H9 (cell line): Measurements from ENCODE around the gene RERE. TPM values are rescaled to one million over a fixed set of nuclear protein-coding genes. Genes with fewer than 3 reads are reported as not detected.
"Not testable (repeated sequence)": the region's sequence is repeated elsewhere in the genome, so short reads cannot be mapped to it uniquely, and the experiment has no call there.

Experiments used
- DNase-seq: peaks from one replicate; pipeline ENCODE4 v3.0.0-alpha.2; 2017
- H2AFZ ChIP-seq: one replicate; pipeline ENCODE4 v1.6.1; 2013; ENCODE audit warnings: mild to moderate bottlenecking, low read length, control low read depth, moderate library complexity
- H2AK5ac ChIP-seq: 2 replicates; pipeline ENCODE4 v1.6.1; 2013; ENCODE audit warnings: low read length, control low read depth, mixed read lengths; ENCODE audit not compliant: insufficient read length
- H2BK120ac ChIP-seq: one replicate; pipeline ENCODE4 v1.6.1; 2013; ENCODE audit warnings: low read depth, mild to moderate bottlenecking, low read length, control low read depth, inconsistent platforms; ENCODE audit not compliant: poor library complexity, severe bottlenecking
- H2BK12ac ChIP-seq: 2 replicates; pipeline ENCODE4 v1.6.1; 2013; ENCODE audit warnings: low read length, control low read depth, mixed read lengths, low read depth; ENCODE audit not compliant: insufficient read length
- H2BK15ac ChIP-seq: 2 replicates; pipeline ENCODE4 v1.6.1; 2013; ENCODE audit warnings: low read depth, low read length, control low read depth
- H2BK20ac ChIP-seq: one replicate; pipeline ENCODE4 v1.6.1; 2013; ENCODE audit warnings: low read depth, mild to moderate bottlenecking, low read length, control low read depth, inconsistent platforms; ENCODE audit not compliant: poor library complexity, severe bottlenecking
- H2BK5ac ChIP-seq: 2 replicates; pipeline ENCODE4 v1.6.1; 2013; ENCODE audit warnings: low read length, control low read depth, mixed read lengths; ENCODE audit not compliant: insufficient read length
- H3K14ac ChIP-seq: 2 replicates; pipeline ENCODE4 v1.6.1; 2013; ENCODE audit warnings: low read length, control low read depth; ENCODE audit not compliant: insufficient read depth
- H3K18ac ChIP-seq: 2 replicates; pipeline ENCODE4 v1.6.1; 2013; ENCODE audit warnings: low read depth, mild to moderate bottlenecking, mixed read lengths, low read length, control low read depth; ENCODE audit not compliant: insufficient read length
- H3K23ac ChIP-seq: 2 replicates; pipeline ENCODE4 v1.6.1; 2013; ENCODE audit warnings: low read length, control low read depth, mixed read lengths, low read depth; ENCODE audit not compliant: insufficient read length
- H3K23me2 ChIP-seq: 2 replicates; pipeline ENCODE4 v1.6.1; 2013; ENCODE audit warnings: low read depth, mild to moderate bottlenecking, mixed read lengths, low read length, control low read depth; ENCODE audit not compliant: insufficient read length, poor library complexity, severe bottlenecking
- H3K27ac ChIP-seq: 2 replicates; pipeline ENCODE4 v1.5.1; 2013; ENCODE audit warnings: low read length, control low read depth, mixed read lengths, low read depth; ENCODE audit not compliant: insufficient read length
- H3K27me3 ChIP-seq: 2 replicates; pipeline ENCODE4 v1.6.1; 2013; ENCODE audit warnings: low read length, control low read depth, inconsistent platforms; ENCODE audit not compliant: insufficient read depth
- H3K4ac ChIP-seq: 2 replicates; pipeline ENCODE4 v1.6.1; 2013; ENCODE audit warnings: low read depth, mild to moderate bottlenecking, control low read depth, inconsistent platforms, low read length, moderate library complexity
- H3K4me1 ChIP-seq: 2 replicates; pipeline ENCODE4 v1.6.1; 2013; ENCODE audit warnings: low read length, control low read depth, inconsistent platforms; ENCODE audit not compliant: insufficient read depth
- H3K4me2 ChIP-seq: 2 replicates; pipeline ENCODE4 v1.6.1; 2013; ENCODE audit warnings: low read length, control low read depth, mixed read lengths; ENCODE audit not compliant: insufficient read length, insufficient read depth
- H3K56ac ChIP-seq: 2 replicates; pipeline ENCODE4 v1.6.1; 2013; ENCODE audit warnings: low read depth, mild to moderate bottlenecking, mixed read lengths, low read length, control low read depth; ENCODE audit not compliant: insufficient read length
- H3K79me1 ChIP-seq: 2 replicates; pipeline ENCODE4 v1.6.1; 2013; ENCODE audit warnings: low read depth, mild to moderate bottlenecking, moderate library complexity, low read length, control low read depth, inconsistent platforms; ENCODE audit not compliant: insufficient read depth, poor library complexity, severe bottlenecking
- H3K79me2 ChIP-seq: 2 replicates; pipeline ENCODE4 v1.6.1; 2013; ENCODE audit warnings: low read length, control low read depth, inconsistent platforms; ENCODE audit not compliant: insufficient read depth
- H3K9ac ChIP-seq: 2 replicates; pipeline ENCODE4 v1.6.1; 2013; ENCODE audit warnings: low read length, control low read depth, mixed read lengths; ENCODE audit not compliant: insufficient read length; ENCODE audit errors: extremely low read depth
- H3K9me3 ChIP-seq: one replicate; pipeline ENCODE4 v1.6.1; 2013; ENCODE audit warnings: low read depth, low read length, inconsistent platforms; ENCODE audit not compliant: control insufficient read depth
- H3T11ph ChIP-seq: one replicate; pipeline ENCODE4 v1.6.1; 2013; ENCODE audit warnings: mild to moderate bottlenecking, low read length, control low read depth, inconsistent platforms
- H4K20me1 ChIP-seq: one replicate; pipeline ENCODE4 v1.6.1; 2013; ENCODE audit not compliant: control insufficient read depth, insufficient read length, insufficient read depth
- H4K5ac ChIP-seq: 2 replicates; pipeline ENCODE4 v1.6.1; 2013; ENCODE audit warnings: low read depth, mild to moderate bottlenecking, mixed read lengths, low read length, control low read depth; ENCODE audit not compliant: insufficient read length
- H4K8ac ChIP-seq: replicated peaks from 2 replicates; pipeline ENCODE4 v1.6.1; 2013; ENCODE audit warnings: low read length, control low read depth, mixed read lengths, low read depth; ENCODE audit not compliant: insufficient read length
- H4K91ac ChIP-seq: 2 replicates; pipeline ENCODE4 v1.6.1; 2013; ENCODE audit warnings: low read depth, mild to moderate bottlenecking, moderate library complexity, mixed read lengths, low read length, control low read depth; ENCODE audit not compliant: insufficient read length
- H3K27ac Mint-ChIP-seq, 3 experiments: 2 replicates in 2 of 3; 3 replicates in 1 of 3; pipeline ENCODE4 v1.8.0; 2020 to 2021; ENCODE audit warnings: mixed read lengths in 3 of 3, mild to moderate bottlenecking in 1 of 3, moderate library complexity in 1 of 3
- H3K27me3 Mint-ChIP-seq: 2 replicates; pipeline ENCODE4 v1.8.0; 2021; ENCODE audit warnings: low read depth, mild to moderate bottlenecking, moderate library complexity, mixed read lengths
- H3K36me3 Mint-ChIP-seq, 3 experiments: 2 replicates in 2 of 3; 3 replicates in 1 of 3; pipeline ENCODE4 v1.8.0; 2020 to 2021; ENCODE audit warnings: low read depth in 3 of 3, mixed read lengths in 3 of 3; ENCODE audit not compliant: insufficient read depth in 1 of 3
- H3K4me1 Mint-ChIP-seq, 2 experiments: 2 replicates each; pipeline ENCODE4 v1.8.0; 2020; ENCODE audit warnings: mixed read lengths in 2 of 2
- H3K4me3 Mint-ChIP-seq, 2 experiments: 2 replicates in 1 of 2; 3 replicates in 1 of 2; pipeline ENCODE4 v1.8.0; 2020 to 2021; ENCODE audit warnings: mild to moderate bottlenecking in 2 of 2, mixed read lengths in 2 of 2, moderate library complexity in 1 of 2
- H3K9me3 Mint-ChIP-seq, 2 experiments: 2 replicates in 1 of 2; 3 replicates in 1 of 2; pipeline ENCODE4 v1.8.0; 2020; ENCODE audit warnings: mild to moderate bottlenecking in 2 of 2, mixed read lengths in 2 of 2, moderate library complexity in 1 of 2
- WGBS: extraction: QIAGEN DNeasy Blood & Tissue Kit; methylation state at CpG from one replicate; pipeline ENCODE4 v1.1.7; 2013; ENCODE audit warnings: missing lambda C conversion rate, low lambda C conversion rate, mixed read lengths; ENCODE audit not compliant: insufficient read length; ENCODE audit errors: extremely low coverage; 5-methylcytosine and 5-hydroxymethylcytosine counted together
- total RNA-seq: library from RNA; stranded (reverse); gene quantifications from 2 replicates; pipeline ENCODE4 v1.2.1, GENCODE V29; 2021
- TF ChIP-seq, protein P1 (sequence below): fragments of 200-600 bp; sonication (generic); conservative IDR thresholded peaks from 3 replicates; pipeline ENCODE4 v1.8.0; 2021; ENCODE audit warnings: antibody characterized with exemption, mild to moderate bottlenecking

The RERE gene
- total RNA-seq, 1 experiment from 2014 or later: 103 TPM

DNA sequence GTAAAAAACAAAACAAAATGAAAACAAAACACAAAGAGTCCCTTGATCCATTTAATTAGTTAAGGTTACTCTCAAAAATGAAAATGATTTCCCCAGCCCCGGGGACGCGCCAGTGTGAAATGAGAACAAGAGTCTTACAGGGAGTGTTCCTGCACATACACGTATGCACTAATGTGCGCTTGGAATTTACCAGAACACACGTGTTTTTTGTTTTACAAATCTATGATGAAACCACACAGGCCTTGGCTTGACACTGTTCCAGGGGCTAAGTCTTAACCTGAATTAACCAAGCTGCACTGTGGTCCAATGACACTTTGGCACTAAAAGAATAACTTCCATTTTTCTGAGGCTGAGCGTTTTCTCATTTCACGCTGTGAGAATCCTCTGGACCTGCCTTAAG, 435.8 kb downstream of the RERE start:
- Histone ChIP-seq H2BK5ac (no peak overlapping the region), H3K9ac (no peak overlapping the region), H3K23me2 (no peaks in the 10 kb centered on the region), H3K14ac (no peak overlapping the region), H3K56ac (no peak overlapping the region), H4K8ac (no peak overlapping the region), H3K79me2 (no peaks in the 10 kb centered on the region; the same call in 1 of the 2 replicates), H3K79me1 (peaks cover 9% of the 10 kb centered on the region), H3K18ac (no peak overlapping the region), H3K27ac (no peak overlapping the region), H2BK12ac (no peak overlapping the region), H4K5ac (no peak overlapping the region), H2BK15ac (no peak overlapping the region), H2BK120ac (no peak overlapping the region), H3T11ph (no peak overlapping the region), H3K4me2 (no peak overlapping the region), H2AK5ac (no peak overlapping the region), H2BK20ac (no peak overlapping the region), H3K4ac (no peak overlapping the region), H3K9me3 (no peaks in the 10 kb centered on the region), H4K91ac (no peak overlapping the region), H3K23ac (no peak overlapping the region), H3K4me1 (no peaks in the 10 kb centered on the region; the same call in 1 of the 2 replicates), H2AFZ (no peak overlapping the region), H3K27me3 (no peaks in the 10 kb centered on the region), H4K20me1 (no peaks in the 10 kb centered on the region)
- H3K4me1 Mint-ChIP-seq: peaks cover 64 to 67% of the 10 kb centered on the region in 2 experiments
- H3K4me3 Mint-ChIP-seq: no peak overlapping the region
- WGBS: no CpG with 5 or more reads among the region's 8 CpGs
- H3K9me3 Mint-ChIP-seq: no peaks in the 10 kb centered on the region
- no peak for DNase-seq
- TF ChIP-seq, protein P1, sequence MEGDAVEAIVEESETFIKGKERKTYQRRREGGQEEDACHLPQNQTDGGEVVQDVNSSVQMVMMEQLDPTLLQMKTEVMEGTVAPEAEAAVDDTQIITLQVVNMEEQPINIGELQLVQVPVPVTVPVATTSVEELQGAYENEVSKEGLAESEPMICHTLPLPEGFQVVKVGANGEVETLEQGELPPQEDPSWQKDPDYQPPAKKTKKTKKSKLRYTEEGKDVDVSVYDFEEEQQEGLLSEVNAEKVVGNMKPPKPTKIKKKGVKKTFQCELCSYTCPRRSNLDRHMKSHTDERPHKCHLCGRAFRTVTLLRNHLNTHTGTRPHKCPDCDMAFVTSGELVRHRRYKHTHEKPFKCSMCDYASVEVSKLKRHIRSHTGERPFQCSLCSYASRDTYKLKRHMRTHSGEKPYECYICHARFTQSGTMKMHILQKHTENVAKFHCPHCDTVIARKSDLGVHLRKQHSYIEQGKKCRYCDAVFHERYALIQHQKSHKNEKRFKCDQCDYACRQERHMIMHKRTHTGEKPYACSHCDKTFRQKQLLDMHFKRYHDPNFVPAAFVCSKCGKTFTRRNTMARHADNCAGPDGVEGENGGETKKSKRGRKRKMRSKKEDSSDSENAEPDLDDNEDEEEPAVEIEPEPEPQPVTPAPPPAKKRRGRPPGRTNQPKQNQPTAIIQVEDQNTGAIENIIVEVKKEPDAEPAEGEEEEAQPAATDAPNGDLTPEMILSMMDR: no peak
- H3K36me3 Mint-ChIP-seq: peaks cover 5 to 12% (median 5%) of the 10 kb centered on the region in 3 experiments; a peak in 5 of 7 replicates
- H3K27me3 Mint-ChIP-seq: no peaks in the 10 kb centered on the region
- no peak overlapping the region; a peak in 2 of 7 replicates for H3K27ac Mint-ChIP-seq

- not testable (repeated sequence) for H3K56ac ChIP-seq, H2BK12ac ChIP-seq, H2AFZ ChIP-seq, H2BK120ac ChIP-seq, DNase-seq, H4K8ac ChIP-seq, H3K23ac ChIP-seq, H3K9ac ChIP-seq, H2BK15ac ChIP-seq, H3K4ac ChIP-seq, H3K23me2 ChIP-seq, H3K9me3 ChIP-seq, H4K5ac ChIP-seq, H2BK20ac ChIP-seq, H3T11ph ChIP-seq, H2AK5ac ChIP-seq, H3K4me1 ChIP-seq, H3K27ac ChIP-seq, H4K91ac ChIP-seq, H3K27me3 ChIP-seq, H3K79me2 ChIP-seq, H3K27ac Mint-ChIP-seq, H3K14ac ChIP-seq, H3K9me3 Mint-ChIP-seq, H4K20me1 ChIP-seq, H3K79me1 ChIP-seq, H3K4me3 Mint-ChIP-seq, H3K27me3 Mint-ChIP-seq, H3K4me2 ChIP-seq, H2BK5ac ChIP-seq, H3K18ac ChIP-seq
- peaks cover 55 to 63% of the 10 kb centered on the region in 2 experiments for H3K4me1 Mint-ChIP-seq
- no CpG with 5 or more reads among the region's 6 CpGs for whole genome bisulfite sequencing
- H3K36me3 Mint-ChIP-seq: peaks cover 5 to 12% (median 5%) of the 10 kb centered on the region in 3 experiments; a peak in 5 of 7 replicates
Observed at GRCh38 chr1:8380310-8380709, 437.1 kb downstream of the RERE start.
